GM19099 (cell line): Measurements from ENCODE around the gene GSE1.

Experiments used
- POLR2A ChIP-seq: IDR thresholded peaks from 3 replicates; pipeline ENCODE4 v1.6.1; 2011; ENCODE audit warnings: low read depth; ENCODE audit not compliant: insufficient read length; ENCODE audit errors: extremely low read depth

Gene GSE1

DNA sequence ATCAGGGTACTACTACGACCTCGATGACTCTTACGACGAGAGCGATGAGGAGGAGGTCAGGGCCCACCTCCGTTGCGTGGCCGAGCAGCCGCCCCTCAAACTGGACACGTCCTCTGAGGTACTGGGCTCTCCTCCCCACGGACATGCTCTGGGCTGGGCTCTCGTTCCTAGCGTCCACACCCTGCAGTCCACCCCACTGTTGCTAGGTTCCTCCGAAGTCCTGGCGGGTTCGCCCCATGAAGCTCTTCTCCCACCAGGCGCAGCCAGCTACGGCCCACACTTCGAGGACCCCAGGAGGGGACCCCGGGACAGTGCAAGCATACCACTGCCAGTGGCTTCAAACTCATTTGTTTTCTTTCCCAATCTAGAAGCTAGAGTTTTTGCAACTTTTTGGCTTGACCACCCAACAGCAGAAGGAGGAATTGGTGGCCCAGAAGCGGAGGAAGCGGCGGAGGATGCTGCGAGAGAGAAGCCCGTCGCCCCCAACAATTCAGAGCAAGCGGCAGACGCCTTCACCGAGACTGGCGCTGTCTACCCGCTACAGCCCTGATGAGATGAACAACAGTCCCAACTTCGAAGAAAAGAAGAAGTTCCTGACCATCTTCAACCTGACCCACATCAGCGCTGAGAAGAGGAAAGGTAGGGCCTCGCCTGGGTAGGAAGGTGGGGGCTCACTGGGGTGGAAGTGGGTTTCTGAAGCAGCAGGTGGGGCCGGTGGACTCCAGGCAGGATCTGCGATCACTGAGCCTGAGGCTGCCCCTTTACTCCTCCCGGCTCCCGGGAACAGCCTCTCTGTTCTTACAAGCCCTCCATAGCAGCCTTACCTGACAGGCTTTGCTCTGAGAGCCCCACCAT, 50.1 kb downstream of the GSE1 start:
- TF ChIP-seq POLR2A = no peak

DNA sequence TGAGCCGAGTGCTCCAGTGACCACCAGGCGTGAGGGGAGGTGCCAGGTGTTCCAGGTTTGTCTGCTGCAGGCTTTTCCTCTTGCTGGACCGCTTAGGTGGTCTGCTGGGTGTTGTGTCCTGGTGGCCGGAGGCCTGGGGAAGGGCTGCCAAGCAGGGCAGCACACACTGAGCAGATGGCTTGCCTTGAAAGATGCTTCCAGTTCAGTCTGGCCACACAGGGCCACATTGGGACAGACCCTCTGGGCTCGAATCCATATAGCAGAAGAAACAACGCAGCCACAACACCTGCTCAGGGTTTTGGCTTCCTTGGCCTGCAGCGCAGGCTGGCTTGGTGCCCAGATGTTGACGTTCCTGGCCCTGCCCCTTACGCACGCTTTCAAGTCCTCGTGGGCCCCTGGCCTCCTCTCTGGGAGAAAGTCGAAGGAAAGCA, 50.8 kb downstream of the GSE1 start:
- no peak for TF ChIP-seq POLR2A

DNA sequence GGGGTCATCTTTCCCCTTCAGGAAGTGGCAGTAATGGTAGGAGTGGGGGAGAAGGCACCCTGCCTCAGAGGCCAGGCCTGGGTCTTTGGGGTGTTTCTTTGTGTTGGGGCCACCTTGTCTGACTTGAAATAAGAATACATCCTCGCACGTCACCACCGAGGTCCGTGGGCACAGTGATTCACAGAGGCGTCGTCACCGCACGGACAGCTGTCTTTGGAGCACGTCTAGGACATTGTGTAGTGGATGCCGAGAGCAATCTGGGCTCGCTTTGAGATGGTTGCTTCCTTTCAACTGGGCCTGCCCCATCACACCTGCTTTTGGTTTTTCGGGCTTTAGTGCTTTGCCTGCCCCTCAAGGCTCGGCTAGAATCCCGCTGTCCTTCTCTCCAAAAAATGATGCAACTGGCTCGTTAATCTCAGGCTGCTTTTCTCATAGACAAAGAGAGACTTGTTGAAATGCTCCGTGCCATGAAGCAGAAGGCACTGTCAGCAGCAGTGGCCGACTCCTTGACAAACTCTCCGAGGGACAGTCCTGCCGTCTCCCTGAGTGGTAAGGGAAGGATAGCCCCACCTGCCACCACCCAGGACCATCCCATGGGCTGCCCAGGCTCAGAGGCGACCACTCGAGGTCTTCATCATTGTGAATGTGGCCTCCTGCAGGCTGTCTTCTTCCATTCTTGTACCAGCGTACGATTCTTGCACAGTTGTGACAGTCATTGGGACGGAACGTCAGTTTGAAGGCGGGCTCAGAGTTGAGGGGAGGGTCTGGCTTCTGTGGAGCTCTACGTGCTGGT, 51.7 kb downstream of the GSE1 start:
- TF ChIP-seq POLR2A = no peak

DNA sequence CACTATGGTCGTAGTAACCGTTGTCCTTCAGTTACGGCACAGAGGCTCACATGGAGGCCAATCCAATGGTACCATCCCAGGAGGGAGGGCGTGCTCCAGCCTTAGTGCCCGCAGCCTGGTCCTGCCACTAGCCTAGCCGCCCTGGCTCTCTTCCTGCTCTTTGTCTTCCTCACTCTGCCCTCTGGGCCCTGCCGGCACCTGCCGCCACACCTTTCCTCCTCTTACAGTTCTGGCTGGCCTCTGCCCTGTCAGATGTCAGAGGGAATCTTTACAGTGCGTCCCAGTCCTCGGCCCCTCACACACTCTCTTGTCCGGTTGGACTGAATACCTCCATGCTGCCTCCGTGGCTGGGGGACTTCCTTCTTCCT, 52.2 kb downstream of the GSE1 start:
- TF ChIP-seq POLR2A = no peak

DNA sequence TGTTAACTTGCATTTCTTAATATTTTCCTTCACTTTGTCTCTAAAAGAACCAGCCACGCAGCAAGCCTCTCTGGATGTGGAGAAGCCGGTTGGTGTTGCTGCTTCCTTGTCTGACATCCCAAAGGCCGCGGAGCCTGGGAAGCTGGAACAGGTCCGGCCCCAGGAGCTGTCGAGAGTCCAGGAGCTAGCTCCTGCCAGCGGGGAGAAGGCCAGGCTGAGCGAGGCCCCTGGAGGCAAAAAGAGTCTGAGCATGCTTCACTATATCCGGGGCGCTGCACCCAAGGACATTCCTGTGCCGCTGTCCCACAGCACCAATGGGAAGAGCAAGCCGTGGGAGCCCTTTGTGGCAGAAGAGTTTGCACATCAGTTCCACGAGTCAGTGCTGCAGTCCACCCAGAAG, 52.8 kb downstream of the GSE1 start:
- TF ChIP-seq POLR2A = no peak

DNA sequence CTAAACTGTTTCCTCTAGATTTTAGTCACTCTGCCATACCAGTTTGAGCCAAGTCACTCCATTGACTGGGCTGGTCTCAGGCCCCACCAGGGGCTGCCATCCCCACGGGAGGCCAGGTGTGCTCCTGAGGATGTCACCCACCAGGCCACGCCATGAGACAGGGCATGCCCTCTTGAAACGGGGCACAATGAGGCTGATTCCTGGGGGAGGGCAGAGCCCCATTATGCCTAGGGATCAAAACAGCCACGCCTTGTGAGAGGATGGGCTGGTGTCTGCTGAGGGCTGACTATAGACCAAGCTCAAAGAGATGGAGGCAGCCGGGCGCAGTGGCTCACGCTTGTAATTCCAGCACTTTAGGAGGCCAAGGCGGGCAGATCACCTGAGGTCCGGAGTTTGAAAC, 54.1 kb downstream of the GSE1 start:
- TF ChIP-seq POLR2A = no peak

DNA sequence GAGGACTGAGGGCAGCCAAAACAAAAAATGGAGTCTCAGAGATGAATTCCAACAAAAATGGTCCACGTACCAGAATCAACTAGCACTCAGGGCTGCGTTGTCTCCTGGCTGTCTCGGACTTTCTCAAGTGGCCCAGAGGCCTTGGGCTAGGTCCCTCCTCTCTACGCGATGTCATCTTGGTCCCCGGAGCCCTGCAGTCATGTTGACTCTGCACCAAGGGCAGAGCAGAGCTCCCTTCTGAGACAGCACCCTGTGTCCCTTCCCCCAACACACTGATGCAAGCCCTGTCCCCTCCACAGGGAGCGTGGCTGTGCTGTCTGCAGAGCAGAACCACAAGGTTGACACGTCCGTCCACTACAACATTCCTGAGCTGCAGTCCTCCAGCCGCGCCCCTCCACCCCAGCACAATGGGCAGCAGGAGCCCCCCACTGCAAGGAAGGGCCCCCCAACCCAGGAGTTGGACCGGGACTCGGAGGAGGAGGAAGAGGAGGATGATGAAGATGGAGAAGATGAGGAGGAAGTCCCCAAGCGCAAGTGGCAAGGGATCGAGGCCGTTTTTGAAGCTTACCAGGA, 54.8 kb downstream of the GSE1 start:
- TF ChIP-seq POLR2A = no peak

DNA sequence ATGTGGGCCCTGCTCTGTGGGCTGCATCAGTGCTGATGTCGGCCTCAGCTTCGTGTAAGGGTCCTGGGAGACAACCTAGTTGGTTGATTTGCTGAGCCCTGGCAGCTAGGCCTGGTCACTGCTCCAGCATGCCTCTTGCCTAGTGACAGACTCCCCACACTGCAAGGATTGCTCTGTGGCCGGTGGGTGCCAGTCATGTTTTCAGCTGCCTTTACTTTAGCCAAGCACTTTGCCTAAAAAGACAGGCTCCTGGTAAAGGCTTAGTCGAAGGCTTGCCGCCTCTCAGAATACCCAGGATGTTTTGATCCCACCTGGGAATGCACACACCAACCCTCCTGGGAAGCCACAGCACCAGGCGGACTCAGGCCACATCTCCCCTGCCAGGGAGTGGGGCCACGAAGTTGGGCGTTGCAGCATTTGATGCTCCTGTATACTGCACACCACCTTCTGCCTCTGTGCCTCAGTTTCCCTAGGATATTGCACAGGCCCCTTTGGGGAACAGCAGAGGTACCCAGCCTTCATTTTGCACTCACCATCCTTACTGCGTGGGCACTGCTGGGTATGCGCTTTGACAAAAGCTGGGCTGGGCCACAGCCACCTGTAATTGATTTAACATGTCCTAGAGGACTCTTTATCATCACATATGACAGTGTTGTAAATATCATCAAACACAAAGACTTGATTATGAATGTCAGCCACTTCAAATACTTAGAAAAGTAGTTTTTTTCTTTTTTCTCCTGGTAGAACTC, 55.7 kb downstream of the GSE1 start:
- no peak for TF ChIP-seq POLR2A

DNA sequence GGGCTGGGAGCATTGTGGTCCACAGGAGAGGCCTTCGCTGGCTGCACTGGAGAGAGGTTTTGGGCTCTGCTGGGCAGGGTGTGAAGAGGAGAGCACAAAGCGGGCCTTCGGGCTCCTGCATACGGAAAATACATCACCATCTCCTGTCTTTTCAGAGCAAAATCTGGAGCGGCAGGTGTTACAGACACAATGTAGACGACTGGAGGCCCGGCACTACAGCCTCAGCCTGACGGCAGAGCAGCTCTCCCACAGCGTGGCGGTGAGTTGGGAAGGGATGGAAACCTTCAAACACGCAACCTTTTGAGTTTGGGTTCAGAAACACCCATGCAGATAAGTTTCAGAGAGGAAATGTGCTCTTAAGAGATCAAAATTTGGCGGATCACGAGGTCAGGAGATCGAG, 57.7 kb downstream of the GSE1 start:
- TF ChIP-seq POLR2A = no peak

DNA sequence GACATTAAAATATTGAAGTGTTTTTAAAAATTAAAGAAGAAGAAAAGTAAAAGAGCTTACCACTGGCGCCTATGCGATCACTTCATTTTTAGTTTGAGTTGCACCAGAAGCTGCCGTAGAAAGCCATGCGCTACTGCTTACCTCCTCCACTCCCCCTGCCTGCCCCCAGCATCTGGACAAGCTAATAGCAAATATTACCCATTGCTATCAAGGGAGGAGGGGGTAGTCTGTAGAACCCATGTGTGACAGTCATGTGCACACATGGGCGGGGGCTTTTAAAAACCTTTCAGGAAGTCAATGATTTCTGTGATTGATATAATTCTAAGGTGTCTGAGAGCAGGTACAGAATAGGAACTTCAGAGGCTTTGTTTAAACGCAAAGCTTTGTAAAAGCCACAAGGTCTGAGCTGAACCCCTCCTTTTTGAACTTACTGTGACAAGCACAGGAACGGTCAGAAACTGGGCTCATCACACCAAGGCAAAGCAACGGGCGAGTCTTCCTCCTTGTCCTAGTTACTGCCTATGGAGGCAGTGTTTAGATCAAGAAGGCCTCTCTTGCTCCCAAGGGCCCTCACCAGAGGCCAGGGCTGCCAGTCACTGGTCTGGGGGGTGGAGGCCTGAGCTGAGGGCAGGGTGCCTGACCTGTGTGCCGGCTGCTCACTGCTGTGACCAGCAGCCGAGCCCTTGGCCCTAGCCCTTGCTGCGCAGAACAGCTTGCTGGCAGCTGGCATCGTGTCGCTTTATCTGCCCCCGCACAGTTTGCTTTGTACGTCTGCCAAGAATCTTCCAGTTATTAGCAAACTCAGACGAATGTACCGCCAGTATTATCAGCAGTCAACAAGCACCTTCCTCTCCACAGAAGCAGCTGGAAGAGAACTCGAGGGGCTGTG, 60.7 kb downstream of the GSE1 start:
- TF ChIP-seq POLR2A = no peak

DNA sequence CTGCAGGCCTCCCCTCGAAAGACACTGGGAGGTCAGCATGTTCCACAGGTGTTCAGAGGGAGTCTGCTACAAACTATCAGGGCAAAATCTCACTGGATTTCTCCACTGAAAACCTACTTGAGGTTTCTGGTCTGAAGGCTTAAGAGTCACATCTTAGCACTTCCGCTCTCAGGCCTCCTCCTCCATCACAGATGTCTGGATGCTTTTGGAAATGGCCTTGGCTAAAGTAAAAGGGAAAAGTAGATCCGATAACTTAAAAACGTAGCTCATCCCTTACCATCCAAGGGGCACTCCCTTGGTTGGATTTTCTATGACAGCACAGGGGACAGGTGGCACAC, 61.3 kb downstream of the GSE1 start:
- TF ChIP-seq POLR2A = no peak

DNA sequence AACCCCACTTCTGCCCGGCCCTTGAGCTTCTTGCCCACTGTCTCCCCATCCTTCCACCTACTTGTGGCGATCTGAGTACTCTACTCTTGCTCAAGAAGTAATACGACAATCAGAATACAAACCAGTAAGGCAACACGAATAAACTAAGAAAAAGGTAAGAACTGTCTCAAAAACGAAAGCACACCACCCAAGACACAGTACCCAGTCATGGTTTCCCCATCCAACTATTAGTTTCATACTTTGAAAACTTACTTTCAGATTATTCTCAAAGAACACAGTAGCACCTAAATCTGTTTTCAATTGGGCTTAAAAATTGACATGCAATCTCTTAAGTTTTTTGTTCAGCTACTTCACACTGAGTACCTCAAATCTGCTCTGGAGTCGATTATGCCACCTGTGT, 61.7 kb downstream of the GSE1 start:
- no peak for TF ChIP-seq POLR2A

DNA sequence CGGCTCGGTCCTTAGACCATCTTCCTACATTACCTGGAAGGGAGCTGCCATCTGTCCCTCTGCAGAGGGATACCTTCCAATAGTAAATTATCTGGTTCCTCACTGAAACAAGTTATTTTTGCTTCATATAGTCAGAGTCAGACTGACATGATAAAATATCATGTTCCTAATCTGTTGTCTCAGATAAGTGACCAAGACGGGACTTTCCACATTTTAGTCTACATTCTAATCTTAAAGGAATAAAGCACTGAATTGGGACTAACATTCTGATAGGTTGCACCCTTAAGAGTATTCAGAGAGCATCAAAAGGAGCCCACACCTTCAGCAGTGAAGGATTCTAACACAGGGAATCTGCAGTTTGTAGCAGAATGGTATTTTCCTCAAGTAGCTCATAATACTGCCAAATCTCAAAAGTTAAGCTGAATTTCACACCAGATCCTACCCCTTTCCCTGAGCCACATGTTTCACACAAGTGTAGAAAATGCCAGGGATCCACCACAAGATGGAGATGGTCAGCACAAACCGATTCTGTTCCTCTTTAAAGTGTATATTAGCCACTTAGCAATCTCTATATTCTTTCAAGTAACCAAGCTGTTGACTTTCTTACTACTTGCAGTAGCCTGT, 62.2 kb downstream of the GSE1 start:
- TF ChIP-seq POLR2A = no peak

DNA sequence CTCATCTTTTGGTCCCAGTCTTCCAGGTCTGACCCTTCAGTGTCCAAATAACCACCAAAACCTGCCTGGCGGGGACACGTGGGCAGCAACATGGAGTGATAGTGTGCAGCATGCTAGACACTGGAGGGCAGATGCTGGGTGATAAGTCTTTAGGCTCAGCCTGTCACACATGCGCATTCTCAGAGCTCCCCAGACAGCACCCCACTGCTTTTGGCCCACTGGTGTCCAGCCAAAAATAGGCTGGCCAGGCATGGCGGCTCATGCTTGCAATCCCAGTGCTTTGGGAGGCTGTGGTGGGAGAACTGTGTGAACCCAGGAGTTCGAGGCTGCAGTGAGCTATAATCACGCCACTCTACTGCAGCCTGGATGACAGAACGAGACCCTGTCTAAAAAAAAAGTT, 63.3 kb downstream of the GSE1 start:
- TF ChIP-seq POLR2A = no peak

DNA sequence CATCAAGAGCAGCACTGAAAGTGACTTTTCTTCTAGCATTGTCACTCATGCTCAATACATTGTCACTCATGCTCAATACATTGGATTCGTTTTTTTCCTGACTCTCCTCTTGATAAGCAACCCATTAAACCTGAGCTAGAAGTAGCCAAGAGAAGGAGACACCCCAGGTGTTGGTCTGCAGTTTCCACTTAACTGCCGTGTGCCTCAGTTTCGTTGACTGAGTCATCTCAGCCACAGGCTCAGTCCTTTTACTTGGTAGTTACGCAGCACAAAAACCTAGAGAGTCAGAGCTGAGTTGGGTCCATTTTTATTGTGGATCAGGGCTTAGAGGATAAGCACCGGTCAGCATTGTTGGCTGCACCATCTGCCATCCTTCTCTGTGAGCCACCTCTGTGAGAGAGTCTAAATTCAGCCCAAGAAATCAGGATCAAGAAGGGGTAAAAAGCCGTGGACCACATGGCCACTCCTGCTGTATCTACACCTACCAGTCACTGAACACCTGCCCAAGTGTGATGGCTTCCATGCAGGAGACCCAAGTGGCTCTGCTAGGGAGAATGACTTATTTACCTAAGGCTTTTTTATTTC, 64.4 kb downstream of the GSE1 start:
- no peak for TF ChIP-seq POLR2A
